Sciatic nerve (tissue), 2 donors: ENCODE data around the gene CHRNA4. TPM values are rescaled to one million over a fixed set of nuclear protein-coding genes. Genes with fewer than 3 reads are reported as not detected.

ENCODE experiments used
- ATAC-seq: fragments of 200-7000 bp; cut with Tn5 transposase; one replicate; pipeline ENCODE4 v1.9.1; 2020; ENCODE audit warnings: mild to moderate bottlenecking, moderate library complexity
- DNase-seq: peaks from one replicate; pipeline ENCODE4 v3.0.0-alpha.2; 2020; ENCODE audit warnings: low spot score
- intact Hi-C: fragments of 100-400 bp; cut with DNase I; formaldehyde crosslinking; loops from one replicate; pipeline ENCODE4 v1.14.2; 2022
- total RNA-seq: library from RNA; stranded (reverse); fragmentation: NEBNext Ultra II Directional; extraction: Animal tissue kit (Norgen Biotek cat#: 25700); gene quantifications from one replicate; pipeline ENCODE4 v1.2.1, GENCODE V29; 2021
- donor health status: DM: no; HTN: no; CAD: no.
- donor health status: DM: no; HTN: no; CAD: no.

CHRNA4 gene
- total RNA-seq, 1 donor from 2014 or later = 0.80 TPM

DNA sequence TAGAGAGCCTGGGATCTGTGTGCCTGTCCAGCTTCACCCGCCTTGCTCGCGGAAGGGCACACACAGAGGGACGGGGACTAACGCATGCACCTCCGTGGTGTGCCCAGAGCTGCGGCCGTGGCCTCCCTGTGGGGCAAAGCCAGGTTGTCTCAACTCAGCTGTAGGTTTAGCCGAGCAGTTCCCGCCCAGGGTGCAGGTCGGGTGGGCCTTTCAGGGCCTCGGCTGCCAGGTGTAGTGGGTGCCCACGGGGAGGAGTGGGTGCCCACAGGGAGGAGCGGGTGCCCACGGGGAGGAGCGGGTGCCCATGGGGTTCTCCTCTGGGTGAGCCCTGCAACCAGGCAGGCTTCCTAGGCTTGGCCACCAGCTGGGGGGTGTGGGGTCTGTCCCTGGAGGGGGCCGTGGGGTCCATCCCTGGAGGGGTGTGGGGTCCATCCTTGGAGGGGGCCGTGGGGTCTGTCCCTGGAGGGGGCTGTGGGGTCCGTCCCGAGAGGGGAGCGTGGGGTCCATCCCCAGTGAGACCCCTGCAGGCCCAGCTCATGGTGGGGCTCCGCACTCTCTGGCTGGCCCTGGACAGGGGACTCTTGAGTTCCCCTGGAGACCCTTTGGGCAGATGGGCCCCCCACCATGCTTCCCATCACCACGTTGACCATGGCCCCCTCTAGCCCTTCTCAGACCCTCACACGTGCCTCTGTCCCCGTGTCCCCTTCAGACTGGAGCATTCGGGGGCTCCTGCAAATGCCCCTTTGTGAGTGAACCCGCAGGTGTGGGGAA lies 37.8 kb upstream of the CHRNA4 start:
- ATAC-seq (no peak), DNase-seq (no peak)
- intact Hi-C loops = no loop called here

DNA sequence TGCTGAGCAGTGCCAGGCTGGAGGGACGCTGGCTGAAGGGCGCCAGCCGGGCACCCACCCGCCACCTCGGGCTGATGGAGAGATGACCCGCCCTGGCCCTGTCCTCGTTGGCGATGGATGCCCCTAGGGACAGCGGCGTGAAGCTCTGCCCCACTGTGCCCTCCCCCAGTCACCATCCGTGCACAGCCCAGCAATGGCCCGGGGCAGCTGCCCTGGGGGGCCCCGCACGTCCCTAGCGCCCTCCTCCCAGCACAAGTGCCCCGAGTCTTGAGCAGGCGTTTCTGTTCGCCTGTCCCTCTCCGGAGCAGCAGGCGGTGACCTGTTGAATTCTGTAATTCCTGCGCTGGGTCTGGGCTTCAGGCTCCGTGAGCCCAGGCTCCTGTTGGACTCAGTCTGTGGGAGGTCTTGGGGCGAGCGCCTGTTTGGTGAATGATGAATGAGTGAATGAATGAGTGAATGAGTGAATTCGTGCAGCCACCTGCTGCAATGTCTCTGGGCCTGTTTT lies 36.8 kb upstream of the CHRNA4 start:
- DNase-seq = no peak
- intact Hi-C loops = no loop called here
- ATAC-seq = no peak

DNA sequence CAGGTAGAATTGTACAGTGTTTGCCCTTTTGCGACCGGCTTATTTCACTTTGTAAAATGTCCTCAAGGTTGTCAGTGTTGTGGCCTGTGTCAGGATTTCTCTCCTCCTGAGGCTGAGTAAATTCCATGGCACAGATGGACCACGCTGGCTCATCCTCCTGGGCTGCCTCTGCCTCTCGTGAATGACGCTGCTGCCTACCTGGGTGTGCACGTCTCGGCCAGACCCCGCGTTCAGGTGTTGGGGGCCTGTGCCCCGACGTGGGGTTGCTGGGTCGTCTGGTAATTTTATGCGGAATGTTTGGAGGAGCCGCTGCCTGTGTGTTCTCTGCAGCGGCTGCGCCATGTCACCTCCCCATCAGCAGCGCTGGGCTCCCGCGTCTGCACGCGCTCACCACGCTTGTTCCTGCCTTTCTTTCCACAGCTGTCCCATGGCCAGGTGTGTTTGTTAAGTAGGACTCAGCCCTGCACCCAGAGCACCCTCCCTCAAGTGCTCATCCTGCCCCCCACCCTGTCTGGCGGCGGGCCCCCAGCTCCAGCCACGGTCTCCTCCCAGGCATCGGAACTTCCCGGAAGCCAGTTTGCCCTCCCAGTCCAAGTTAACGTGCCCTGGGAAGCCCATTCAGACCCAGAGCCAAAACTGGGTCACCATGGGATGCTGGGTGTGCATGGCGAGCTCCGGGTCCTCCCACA lies 36.1 kb upstream of the CHRNA4 start:
- ATAC-seq = no peak
- intact Hi-C loops = no loop called here
- DNase-seq = no peak

DNA sequence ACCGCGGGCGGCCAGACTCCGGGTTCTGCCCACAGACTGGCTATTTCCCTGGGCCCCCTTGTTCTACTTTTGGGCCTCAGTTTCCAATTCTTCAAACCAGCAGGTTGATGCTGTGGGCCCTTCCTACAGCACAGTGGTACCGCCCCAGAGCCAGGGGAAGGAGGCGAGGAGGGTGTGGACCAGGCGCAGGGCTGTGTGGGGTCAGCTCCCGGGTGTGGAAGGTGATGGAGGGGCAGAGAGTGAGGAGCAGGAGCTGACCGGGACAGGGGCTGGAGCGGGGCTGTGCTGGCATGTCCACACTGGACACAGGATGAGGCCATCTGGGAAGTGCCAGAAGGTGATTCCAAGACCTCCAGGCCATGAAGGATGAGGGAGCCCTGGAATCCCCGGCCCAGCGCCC lies 35.2 kb upstream of the CHRNA4 start:
- no peak for DNase-seq
- intact Hi-C loops = no loop called here
- no peak for ATAC-seq

DNA sequence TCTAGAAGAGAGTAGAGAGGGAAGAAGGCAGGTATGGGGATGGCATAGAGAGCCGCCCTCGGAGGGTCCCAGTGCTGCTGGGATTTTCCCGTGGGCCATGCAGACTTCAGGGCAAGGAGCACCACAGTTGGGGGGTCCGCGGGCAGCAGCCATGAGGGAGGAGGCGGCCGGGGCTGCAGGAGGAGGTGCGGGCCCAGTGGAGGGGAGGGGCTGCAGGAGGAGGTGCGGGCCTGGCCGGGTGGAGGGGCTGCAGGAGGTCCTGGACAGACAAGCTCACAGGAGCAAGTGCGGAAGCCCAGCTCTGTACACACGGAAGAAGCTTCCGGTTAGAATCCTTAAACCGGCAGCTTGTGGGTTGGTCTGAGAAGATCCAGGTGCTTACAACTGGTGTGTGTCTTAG lies 34.6 kb upstream of the CHRNA4 start:
- ATAC-seq (no peak), DNase-seq (no peak)
- intact Hi-C loops = no loop called here

DNA sequence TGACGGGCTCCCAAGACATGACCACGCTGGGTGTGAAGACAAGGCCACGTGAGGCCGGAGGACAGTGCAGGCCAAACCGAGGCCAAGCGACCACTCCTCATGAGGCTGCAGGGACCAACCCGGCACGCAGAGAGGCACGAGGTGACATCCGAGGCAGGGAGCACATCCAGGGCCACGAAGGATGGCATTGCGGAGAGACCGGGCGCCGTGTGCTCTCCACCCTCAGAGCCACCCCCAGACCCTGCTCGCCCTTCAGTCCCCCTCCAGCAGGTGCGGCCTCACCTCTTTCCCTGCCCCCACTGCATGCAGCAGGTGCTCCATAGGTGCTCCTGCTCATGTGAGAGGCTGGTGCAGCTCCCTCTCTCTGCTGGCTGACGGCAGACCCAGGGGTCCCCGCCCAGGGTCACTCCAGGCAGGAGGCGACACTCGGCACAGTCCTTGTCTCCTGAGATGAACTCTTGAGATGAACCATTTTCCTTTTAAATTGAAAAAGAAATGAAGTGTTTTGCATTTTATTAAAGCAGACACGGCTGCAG lies 33.8 kb upstream of the CHRNA4 start:
- intact Hi-C loops = no loop called here
- DNase-seq = no peak
- ATAC-seq = no peak

DNA sequence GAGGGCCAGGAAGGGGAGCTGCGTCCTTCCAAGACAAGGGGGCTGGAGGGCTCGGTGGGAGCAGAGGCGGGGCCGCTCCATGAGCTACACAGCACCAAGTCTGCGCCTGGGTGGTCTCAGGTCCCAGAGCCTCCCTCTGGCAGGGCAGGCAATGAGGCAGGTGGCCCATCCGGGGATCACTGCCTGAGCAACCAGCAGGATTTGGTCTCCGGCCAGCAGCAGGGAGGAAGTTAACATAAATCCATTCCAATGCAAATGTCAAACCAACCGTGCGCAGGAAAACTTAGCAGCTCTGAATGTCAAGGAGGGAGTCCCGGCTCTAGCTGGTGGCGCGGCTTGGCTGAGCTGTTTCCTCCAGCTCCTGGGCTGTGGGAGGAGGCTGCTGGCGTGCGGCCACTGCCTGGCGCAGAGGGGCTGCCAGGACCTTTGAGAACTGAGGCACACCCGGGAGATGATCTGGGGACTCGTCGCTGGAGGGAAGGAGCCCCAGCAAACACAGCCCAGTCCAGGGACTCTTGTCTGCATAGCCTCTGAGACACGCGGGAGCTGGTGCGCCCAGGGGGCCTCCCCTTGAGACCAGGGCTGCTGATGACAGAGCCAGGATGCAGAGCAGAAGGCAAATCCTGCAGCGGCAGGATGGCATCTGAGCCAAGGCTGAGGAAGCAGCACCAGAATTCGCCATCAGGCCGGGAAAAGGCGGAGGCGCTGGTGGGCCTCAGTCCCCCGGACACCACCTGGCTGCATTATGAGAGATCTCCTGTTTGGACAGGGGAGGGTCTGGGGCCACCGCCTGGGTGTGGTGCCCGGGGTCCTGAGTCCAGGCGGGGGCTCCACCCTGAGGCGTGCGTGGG lies 33.1 kb upstream of the CHRNA4 start:
- no peak for ATAC-seq
- intact Hi-C loops = no loop called here
- no peak for DNase-seq

DNA sequence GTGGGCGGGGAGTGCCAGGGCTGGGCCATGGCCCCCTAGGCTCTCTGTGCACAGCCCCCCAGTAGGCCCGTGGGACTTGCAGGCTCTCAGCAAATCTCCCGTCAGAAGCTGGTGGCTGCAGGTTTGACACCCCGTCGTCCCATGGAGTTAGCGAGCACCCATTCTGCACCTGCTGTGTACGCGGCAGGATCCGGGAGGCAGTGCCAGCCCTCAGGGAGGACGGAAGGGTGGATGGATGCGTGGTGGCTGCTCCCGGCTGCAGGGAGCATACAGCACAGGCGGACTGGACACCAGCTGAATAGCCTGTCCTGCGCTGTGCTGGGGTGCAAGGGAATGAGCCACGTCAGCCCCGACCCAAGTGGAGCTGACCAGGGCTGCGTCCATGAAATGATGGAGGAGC lies 32.4 kb upstream of the CHRNA4 start:
- DNase-seq (no peak), ATAC-seq (no peak)
- intact Hi-C loops = no loop called here

DNA sequence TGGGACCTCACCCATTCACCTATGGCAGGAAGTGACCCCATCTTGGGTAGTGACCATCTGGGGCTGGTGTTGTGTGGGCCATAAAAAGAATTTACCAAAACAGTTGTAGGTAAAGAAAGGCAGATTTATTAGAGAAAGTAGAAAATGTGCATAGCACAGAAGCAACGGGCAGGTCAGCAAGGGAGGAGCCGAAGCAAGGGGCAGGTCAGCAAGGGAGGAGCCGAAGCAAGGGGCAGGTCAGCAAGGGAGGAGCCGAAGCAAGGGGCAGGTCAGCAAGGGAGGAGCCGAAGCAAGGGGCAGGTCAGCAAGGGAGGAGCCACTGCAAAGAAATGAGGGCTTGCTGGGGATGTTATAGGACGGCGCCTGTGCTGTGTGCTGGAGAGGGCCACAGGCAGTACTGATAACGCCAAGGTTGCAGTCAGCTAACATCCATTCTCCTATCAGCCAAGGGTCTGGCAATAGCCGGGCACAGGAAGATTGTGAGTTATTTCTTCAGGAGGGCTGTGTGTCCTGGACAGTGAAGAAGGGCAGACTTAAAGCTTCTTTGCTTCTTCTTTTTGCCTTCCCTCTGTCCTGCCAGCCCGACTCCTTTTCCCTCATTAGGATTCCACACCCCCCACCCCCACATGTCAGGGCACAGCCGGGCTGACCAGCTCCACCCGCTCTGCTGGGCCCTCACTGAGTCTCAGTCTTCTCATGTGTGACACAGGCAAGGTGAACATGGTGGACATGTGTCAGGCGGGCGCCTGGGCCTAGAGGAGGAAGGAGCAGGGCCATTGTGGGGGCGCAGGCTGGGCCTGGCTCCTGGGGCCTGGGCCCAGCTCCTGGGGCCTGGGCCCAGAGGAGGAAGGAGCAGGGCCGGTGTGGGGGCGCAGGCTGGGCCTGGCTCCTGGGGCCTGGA lies 31.6 kb upstream of the CHRNA4 start:
- DNase-seq (no peak), ATAC-seq (no peak)
- intact Hi-C loops = no loop called here

DNA sequence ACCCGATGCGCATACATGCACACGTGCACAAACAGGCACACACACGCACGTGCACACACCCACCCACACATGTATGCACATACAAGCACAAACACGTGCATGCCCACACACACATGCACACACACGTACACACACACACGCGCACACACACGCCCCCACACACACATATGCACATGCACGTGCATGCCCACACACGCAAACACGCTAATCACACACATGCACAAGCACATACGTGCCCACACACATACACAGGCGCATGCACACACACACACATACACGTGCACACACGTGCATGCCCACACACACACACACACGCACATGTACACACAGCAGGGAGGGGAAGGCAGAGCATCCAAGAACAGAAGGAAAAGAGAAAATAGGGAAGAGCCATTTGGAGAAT lies 26.8 kb upstream of the CHRNA4 start:
- no peak for ATAC-seq
- intact Hi-C loops = no loop called here
- DNase-seq = no peak

DNA sequence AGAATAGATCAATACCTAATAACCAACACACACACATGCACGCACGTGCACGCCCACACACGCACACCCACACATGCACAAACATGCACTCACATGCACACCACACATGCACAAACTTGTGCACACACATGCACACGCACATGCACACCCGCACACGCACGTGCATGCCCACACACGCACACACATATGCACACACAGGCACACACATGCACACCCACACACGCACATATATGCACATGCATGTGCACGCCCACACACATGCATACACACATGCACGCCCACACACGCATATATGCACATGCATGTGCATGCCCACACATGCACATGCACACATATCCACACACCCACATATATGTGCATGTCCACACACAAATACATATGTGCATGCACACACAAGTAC lies 26.2 kb upstream of the CHRNA4 start:
- intact Hi-C loops = no loop called here
- no peak for DNase-seq
- ATAC-seq = no peak

DNA sequence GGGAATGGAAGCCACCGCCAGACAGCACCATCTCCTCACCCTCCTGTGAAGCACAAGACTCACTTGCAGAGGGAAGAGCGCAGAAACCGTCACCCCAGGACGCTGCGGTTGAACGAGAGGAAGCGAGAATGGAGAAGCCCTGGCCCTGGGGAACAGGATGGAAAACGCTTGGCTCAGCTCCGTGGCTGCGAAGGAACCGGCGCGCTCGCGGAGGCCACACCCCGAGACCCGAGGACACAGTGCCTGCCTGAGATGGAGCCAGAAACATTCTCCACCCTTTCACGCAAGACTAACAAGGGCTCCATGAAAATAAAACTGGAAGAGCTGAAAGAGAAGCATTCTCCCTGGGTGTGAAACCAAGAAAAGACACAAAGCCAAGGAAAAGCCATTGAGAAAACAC lies 25.3 kb upstream of the CHRNA4 start:
- DNase-seq (no peak), ATAC-seq (no peak)
- intact Hi-C loops = no loop called here

DNA sequence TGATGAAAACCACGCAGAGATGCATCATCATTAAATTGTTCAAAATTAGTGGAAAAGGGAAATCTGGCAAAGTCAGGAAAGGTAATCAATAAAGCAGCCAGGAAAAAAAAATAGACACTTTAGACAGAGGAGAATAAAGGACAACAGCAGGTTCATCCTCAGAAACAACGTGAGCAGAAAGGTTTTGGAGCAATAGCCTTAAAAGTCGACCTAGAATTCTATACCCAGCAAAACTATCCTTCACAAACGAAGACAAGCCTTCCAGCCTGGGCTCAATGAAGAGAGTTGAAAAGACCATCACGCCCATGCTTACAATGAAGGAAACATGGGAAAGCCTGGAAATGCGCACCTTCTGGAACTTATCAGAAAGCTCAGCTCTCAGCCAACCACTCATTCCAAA lies 24.7 kb upstream of the CHRNA4 start:
- ATAC-seq (no peak), DNase-seq (no peak)
- intact Hi-C loops = no loop called here

DNA sequence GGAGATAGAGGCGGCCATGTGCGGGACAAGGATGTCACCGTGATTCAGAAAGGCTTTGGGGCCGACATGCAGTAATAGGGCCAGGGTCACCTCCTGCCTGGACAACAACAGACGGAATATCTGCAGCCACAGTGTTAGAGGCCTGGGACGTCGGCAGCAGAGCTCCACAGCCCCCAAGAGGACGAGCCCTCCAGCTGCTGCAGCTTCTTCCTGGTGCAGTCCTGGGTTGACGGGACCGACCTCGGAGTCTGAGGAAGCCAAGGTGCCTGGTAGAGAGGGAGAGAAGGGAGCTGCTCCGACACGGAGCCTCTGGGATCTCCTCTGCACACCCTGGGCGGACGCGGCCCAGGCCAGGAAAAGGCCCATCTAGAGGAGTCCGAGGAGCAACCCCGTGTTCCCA lies 23.2 kb upstream of the CHRNA4 start:
- intact Hi-C loops = no loop called here
- ATAC-seq = no peak
- no peak for DNase-seq

DNA sequence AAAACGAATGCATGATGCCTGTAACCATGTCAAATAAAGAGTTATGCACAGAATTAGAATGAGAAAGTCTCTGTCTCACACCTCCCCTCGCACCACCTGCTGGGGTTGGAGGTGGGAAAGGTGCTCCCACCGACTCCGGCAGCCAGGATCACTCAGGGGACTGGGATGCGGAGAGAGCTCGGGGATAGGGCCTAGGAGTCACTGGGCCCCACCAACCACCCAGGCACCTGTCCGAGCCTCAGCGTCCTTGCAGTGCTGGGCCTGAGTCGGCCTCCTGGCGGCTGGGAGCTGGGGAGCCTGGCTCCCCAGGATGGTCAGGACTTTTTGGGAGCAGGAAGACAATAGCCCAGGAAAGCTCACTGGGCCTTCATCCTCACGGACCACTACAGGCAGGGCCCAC lies 22.4 kb upstream of the CHRNA4 start:
- DNase-seq (no peak), ATAC-seq (no peak)
- intact Hi-C loops = no loop called here

DNA sequence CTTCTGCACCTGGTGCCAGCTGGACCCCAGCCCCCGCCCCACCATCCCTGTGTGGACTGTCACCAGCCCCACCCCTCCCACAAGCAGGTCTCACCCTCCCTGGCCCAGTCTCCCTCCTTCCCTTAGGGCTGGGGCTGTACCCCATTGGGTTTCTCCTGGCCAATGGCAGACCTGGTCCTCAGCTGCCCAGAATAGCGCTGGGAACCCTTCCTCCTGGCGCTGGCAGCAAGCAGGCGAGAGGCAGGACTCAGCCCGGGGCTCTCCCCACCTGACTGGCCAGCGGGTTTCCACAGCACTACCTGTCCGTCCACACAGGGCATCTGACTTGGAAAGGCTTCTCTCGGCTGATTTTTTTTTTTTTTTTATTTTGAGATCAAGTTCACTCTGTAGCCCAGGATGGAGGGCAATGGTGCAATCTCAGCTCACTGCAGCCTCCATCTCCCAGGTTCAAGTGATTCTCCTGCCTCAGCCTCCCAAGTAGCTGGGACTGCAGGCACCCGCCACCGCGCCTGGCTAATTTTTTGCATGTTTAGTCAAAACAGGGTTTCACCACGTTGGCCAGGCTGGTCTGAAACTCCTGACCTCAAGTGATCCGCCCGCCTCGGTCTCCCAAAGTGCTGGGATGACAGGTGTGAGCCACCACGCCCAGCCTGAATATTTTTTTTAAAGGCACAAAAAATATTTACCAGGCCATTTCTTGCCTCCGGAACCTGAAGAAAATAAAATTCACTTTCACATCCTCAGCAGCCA lies 21.6 kb upstream of the CHRNA4 start:
- DNase-seq = no peak
- no peak for ATAC-seq
- intact Hi-C loops = no loop called here

DNA sequence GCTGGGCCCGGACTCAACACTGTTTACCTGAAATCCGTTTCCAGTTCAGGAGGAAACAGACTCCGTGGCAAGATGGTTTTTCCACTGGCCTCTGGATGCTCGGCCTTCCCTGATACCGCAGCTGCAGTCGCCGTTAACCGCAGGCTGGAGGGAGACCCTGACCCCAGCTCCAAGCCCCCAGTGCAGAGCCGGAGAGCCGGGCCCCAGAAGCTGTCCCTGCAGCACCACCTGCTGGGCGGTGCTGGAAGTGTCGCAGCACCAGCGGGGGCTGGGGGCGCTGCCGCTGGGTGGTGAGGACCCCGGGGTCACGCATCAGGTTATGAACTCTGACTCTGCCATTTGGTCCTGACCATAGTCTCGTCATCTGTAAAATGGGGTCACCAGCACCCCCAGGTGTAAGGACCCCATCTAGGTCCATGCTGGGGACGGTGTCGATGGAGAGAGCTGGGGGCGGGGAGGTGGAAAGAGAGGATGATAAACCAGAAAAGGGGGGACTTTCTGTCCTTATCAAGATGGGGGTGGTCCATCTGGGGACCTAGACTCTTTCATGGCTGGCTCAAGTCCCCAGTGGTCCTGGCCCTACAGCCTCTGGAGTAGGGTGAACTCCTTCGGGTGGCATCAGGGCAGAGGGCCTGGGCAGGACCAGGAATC lies 20.8 kb upstream of the CHRNA4 start:
- ATAC-seq (no peak), DNase-seq (no peak)
- intact Hi-C loops = no loop called here
